Neutrophil (primary cell): Measurements from ENCODE around the gene BRK1.
"Not testable (repeated sequence)": the region's sequence is repeated elsewhere in the genome, so short reads cannot be mapped to it uniquely, and the experiment has no call there.

Experiments used
- H3K27ac ChIP-seq: fragments of 200-600 bp; sonication (generic); 2 replicates; pipeline ENCODE4 v1.5.1; 2016; ENCODE audit warnings: mild to moderate bottlenecking, moderate library complexity
- H3K27me3 ChIP-seq: fragments of 200-600 bp; sonication (generic); 2 replicates; pipeline ENCODE4 v1.6.0; 2016; ENCODE audit warnings: mild to moderate bottlenecking
- H3K36me3 ChIP-seq: fragments of 200-600 bp; sonication (generic); 2 replicates; pipeline ENCODE4 v1.5.1; 2017
- H3K4me1 ChIP-seq, 2 experiments: fragments of 200-600 bp in 1 of 2; sonication (generic) in 1 of 2; 1 replicate in 1 of 2; 2 replicates in 1 of 2; pipeline versions ENCODE4 v1.5.1 to v1.6.1; 2013 to 2016; ENCODE audit warnings: low read depth in 1 of 2, low read length in 1 of 2, mild to moderate bottlenecking in 1 of 2, moderate library complexity in 1 of 2; ENCODE audit not compliant: control insufficient read depth in 1 of 2, insufficient read depth in 1 of 2
- H3K4me3 ChIP-seq, 2 experiments: fragments of 200-600 bp in 1 of 2; sonication (generic) in 1 of 2; 1 replicate in 1 of 2; 2 replicates in 1 of 2; pipeline ENCODE4 v1.5.1; 2013 to 2016; ENCODE audit warnings: low read depth in 1 of 2, low read length in 1 of 2, mild to moderate bottlenecking in 1 of 2, moderate library complexity in 1 of 2
- H3K9me3 ChIP-seq: fragments of 200-600 bp; sonication (generic); 2 replicates; pipeline ENCODE4 v1.5.1; 2016
- CTCF ChIP-seq: fragments of 200-600 bp; sonication (generic); IDR thresholded peaks from 2 replicates; pipeline ENCODE4 v1.5.1; 2016; ENCODE audit warnings: antibody characterized with exemption

The BRK1 gene

GRCh38 chr3:10115326-10116137 lies at the start of gene BRK1:
BRK1 (plus strand) TSS chr3:10115675; CDS start chr3:10115702, 27 bp downstream.
- peak within 1 kb of the TSS; percentile 86 for H3K27ac ChIP-seq
- peaks cover 3% of the 10 kb centered on the region for H3K36me3 ChIP-seq
- peaks cover 20 to 21% of the 10 kb centered on the region in 2 experiments for H3K4me1 ChIP-seq
- TF ChIP-seq CTCF = peak; percentile 37
- peak within 1 kb of the TSS; percentile 85 for H3K4me3 ChIP-seq
- no peaks in the 10 kb centered on the region for H3K9me3 ChIP-seq
- no peaks in the 10 kb centered on the region for H3K27me3 ChIP-seq

- not testable (repeated sequence) for H3K27ac ChIP-seq, H3K9me3 ChIP-seq, H3K4me3 ChIP-seq, H3K27me3 ChIP-seq, H3K4me1 ChIP-seq
- H3K36me3 ChIP-seq = peaks cover 53% of the 10 kb centered on the region
Measured at GRCh38 chr3:10070077-10070476, 45.4 kb upstream of the BRK1 start.

- Histone ChIP-seq H3K4me3 (no peak overlapping the region), H3K36me3 (peaks cover 62% of the 10 kb centered on the region), H3K4me1 (no peaks in the 10 kb centered on the region), H3K27ac (no peak overlapping the region), H3K27me3 (no peaks in the 10 kb centered on the region), H3K9me3 (no peaks in the 10 kb centered on the region)
- no peak for TF ChIP-seq CTCF
Measured at GRCh38 chr3:10074666-10075065, 40.8 kb upstream of the BRK1 start.

- TF ChIP-seq CTCF = no peak
- Histone ChIP-seq H3K4me3 (no peak overlapping the region), H3K4me1 (no peaks in the 10 kb centered on the region), H3K36me3 (peaks cover 91% of the 10 kb centered on the region), H3K27ac (no peak overlapping the region), H3K9me3 (no peaks in the 10 kb centered on the region), H3K27me3 (no peaks in the 10 kb centered on the region)
Measured at GRCh38 chr3:10081871-10082270, 33.6 kb upstream of the BRK1 start.

- Histone ChIP-seq H3K9me3 (no peaks in the 10 kb centered on the region), H3K27ac (no peak overlapping the region), H3K27me3 (no peaks in the 10 kb centered on the region), H3K4me1 (no peaks in the 10 kb centered on the region), H3K4me3 (no peak overlapping the region), H3K36me3 (peaks cover 86% of the 10 kb centered on the region)
- no peak for TF ChIP-seq CTCF
Measured at GRCh38 chr3:10085738-10086137, 29.7 kb upstream of the BRK1 start.

GRCh38 chr3:10088256-10088655 lies 27.2 kb upstream of the BRK1 start:
- H3K4me3 ChIP-seq = no peak overlapping the region
- H3K27me3 ChIP-seq = no peaks in the 10 kb centered on the region
- H3K9me3 ChIP-seq = no peaks in the 10 kb centered on the region
- no peak overlapping the region for H3K27ac ChIP-seq
- H3K4me1 ChIP-seq = no peaks in the 10 kb centered on the region
- TF ChIP-seq CTCF = no peak
- H3K36me3 ChIP-seq = peaks cover 77% of the 10 kb centered on the region
